HFFc6 (cell line): ENCODE measurements around the gene CLN6. TPM values are rescaled to one million over a fixed set of nuclear protein-coding genes. Genes with fewer than 3 reads are reported as not detected.
"Not testable (repeated sequence)": the region's sequence is repeated elsewhere in the genome, so short reads cannot be mapped to it uniquely, and the experiment has no call there.

Source experiments
- DNase-seq: peaks from one replicate; pipeline ENCODE4 v3.0.0-alpha.2; 2018
- H3K27ac Mint-ChIP-seq: 2 replicates; pipeline ENCODE4 v1.8.0; 2020; ENCODE audit warnings: mild to moderate bottlenecking, mixed read lengths
- H3K27me3 Mint-ChIP-seq: 2 replicates; pipeline ENCODE4 v1.8.0; 2021; ENCODE audit warnings: mild to moderate bottlenecking, moderate library complexity, mixed read lengths; ENCODE audit not compliant: insufficient read depth
- H3K36me3 Mint-ChIP-seq: 2 replicates; pipeline ENCODE4 v1.8.0; 2021; ENCODE audit warnings: low read depth, mixed read lengths
- H3K4me1 Mint-ChIP-seq: 2 replicates; pipeline ENCODE4 v1.8.0; 2020; ENCODE audit warnings: low read depth, mixed read lengths
- H3K4me3 Mint-ChIP-seq: 2 replicates; pipeline ENCODE4 v1.8.0; 2020; ENCODE audit warnings: mild to moderate bottlenecking, moderate library complexity, mixed read lengths
- H3K9me3 Mint-ChIP-seq: 2 replicates; pipeline ENCODE4 v1.8.0; 2020; ENCODE audit warnings: mild to moderate bottlenecking, mixed read lengths
- CTCF ChIP-seq: fragments of 200-600 bp; sonication (generic); IDR thresholded peaks from 2 replicates; pipeline ENCODE4 v1.5.0; 2021; ENCODE audit warnings: antibody characterized with exemption, mild to moderate bottlenecking
- total RNA-seq, 6 experiments: library from RNA; stranded (reverse); fragmentation: NEBNext Ultra II Directional; extraction: Animal tissue kit (Norgen Biotek cat#: 25700); gene quantifications; 2 replicates in 1 of 6; 3 replicates in 5 of 6; pipeline ENCODE4 v1.2.3, GENCODE V29; 2021

The CLN6 gene
- total RNA-seq, 6 experiments from 2014 or later, result 26.0 to 45.0 (median 37.1) TPM

GRCh38 chr15:68239025-68239424, 9.5 kb upstream of the CLN6 start:
- no peaks in the 10 kb centered on the region for H3K4me1 Mint-ChIP-seq
- peaks cover 3% of the 10 kb centered on the region for H3K27me3 Mint-ChIP-seq
- no peak overlapping the region for H3K4me3 Mint-ChIP-seq
- no peak overlapping the region for H3K27ac Mint-ChIP-seq
- no peak for TF ChIP-seq CTCF
- no peak for DNase-seq
- no peaks in the 10 kb centered on the region for H3K36me3 Mint-ChIP-seq
- H3K9me3 Mint-ChIP-seq, result 0 out of 2 replicates have a peak, but pooled peaks cover 3% of the 10 kb centered on the region

GRCh38 chr15:68235022-68235421, 5.5 kb upstream of the CLN6 start:
- no peaks in the 10 kb centered on the region for H3K36me3 Mint-ChIP-seq
- H3K9me3 Mint-ChIP-seq, result no peaks in the 10 kb centered on the region
- DNase-seq, result no peak
- peaks cover 3% of the 10 kb centered on the region for H3K27me3 Mint-ChIP-seq
- TF ChIP-seq CTCF, result no peak
- no peak overlapping the region for H3K4me3 Mint-ChIP-seq
- no peak overlapping the region for H3K27ac Mint-ChIP-seq
- peaks cover 12% of the 10 kb centered on the region for H3K4me1 Mint-ChIP-seq

GRCh38 chr15:68234520-68234919, 5.0 kb upstream of the CLN6 start:
- not testable (repeated sequence) for H3K9me3 Mint-ChIP-seq, H3K4me3 Mint-ChIP-seq, H3K36me3 Mint-ChIP-seq, H3K27ac Mint-ChIP-seq, H3K27me3 Mint-ChIP-seq, DNase-seq
- H3K4me1 Mint-ChIP-seq, result peaks cover 16% of the 10 kb centered on the region

GRCh38 chr15:68234060-68234459, 4.5 kb upstream of the CLN6 start:
- Mint-ChIP-seq H3K27me3 (peaks cover 3% of the 10 kb centered on the region), H3K4me3 (no peak overlapping the region), H3K36me3 (no peaks in the 10 kb centered on the region), H3K4me1 (peaks cover 16% of the 10 kb centered on the region), H3K27ac (no peak overlapping the region), H3K9me3 (no peaks in the 10 kb centered on the region)
- TF ChIP-seq CTCF, result no peak
- no peak for DNase-seq

- peaks cover 26% of the 10 kb centered on the region for H3K4me1 Mint-ChIP-seq
- no peaks in the 10 kb centered on the region for H3K9me3 Mint-ChIP-seq
- no peak overlapping the region for H3K27ac Mint-ChIP-seq
- TF ChIP-seq CTCF, result no peak
- H3K36me3 Mint-ChIP-seq, result no peaks in the 10 kb centered on the region; the same call in 1 of the 2 replicates
- H3K4me3 Mint-ChIP-seq, result no peak overlapping the region
- peaks cover 3% of the 10 kb centered on the region for H3K27me3 Mint-ChIP-seq
- DNase-seq, result no peak
These were observed 3.4 kb upstream of the CLN6 start for GRCh38 chr15:68232937-68233336.

- H3K36me3 Mint-ChIP-seq, result no peaks in the 10 kb centered on the region; the same call in 1 of the 2 replicates
- H3K9me3 Mint-ChIP-seq, result no peaks in the 10 kb centered on the region
- TF ChIP-seq CTCF, result no peak
- peaks cover 31% of the 10 kb centered on the region for H3K4me1 Mint-ChIP-seq
- H3K4me3 Mint-ChIP-seq, result no peak overlapping the region
- DNase-seq, result no peak
- no peak overlapping the region for H3K27ac Mint-ChIP-seq
- peaks cover 3% of the 10 kb centered on the region for H3K27me3 Mint-ChIP-seq
These were observed 2.9 kb upstream of the CLN6 start for GRCh38 chr15:68232449-68232848.
